NB4 (cell line): Measurements from ENCODE around the gene DDX47.

ENCODE experiments used
- MYC ChIP-seq: IDR thresholded peaks from 2 replicates; pipeline ENCODE4 v1.6.1; 2011; ENCODE audit warnings: low read depth, low read length
- POLR2A ChIP-seq: IDR thresholded peaks from 2 replicates; pipeline ENCODE4 v1.6.1; 2011; ENCODE audit warnings: mild to moderate bottlenecking; ENCODE audit not compliant: insufficient read length; ENCODE audit errors: extremely low read depth
- TF ChIP-seq, protein P1 (sequence below): IDR thresholded peaks from one replicate; pipeline ENCODE4 v1.5.1; 2012; ENCODE audit warnings: low read depth, low read length
- TF ChIP-seq, protein P2 (sequence below): IDR thresholded peaks from 2 replicates; pipeline ENCODE4 v1.6.1; 2011; ENCODE audit warnings: low read depth, low read length

DNA sequence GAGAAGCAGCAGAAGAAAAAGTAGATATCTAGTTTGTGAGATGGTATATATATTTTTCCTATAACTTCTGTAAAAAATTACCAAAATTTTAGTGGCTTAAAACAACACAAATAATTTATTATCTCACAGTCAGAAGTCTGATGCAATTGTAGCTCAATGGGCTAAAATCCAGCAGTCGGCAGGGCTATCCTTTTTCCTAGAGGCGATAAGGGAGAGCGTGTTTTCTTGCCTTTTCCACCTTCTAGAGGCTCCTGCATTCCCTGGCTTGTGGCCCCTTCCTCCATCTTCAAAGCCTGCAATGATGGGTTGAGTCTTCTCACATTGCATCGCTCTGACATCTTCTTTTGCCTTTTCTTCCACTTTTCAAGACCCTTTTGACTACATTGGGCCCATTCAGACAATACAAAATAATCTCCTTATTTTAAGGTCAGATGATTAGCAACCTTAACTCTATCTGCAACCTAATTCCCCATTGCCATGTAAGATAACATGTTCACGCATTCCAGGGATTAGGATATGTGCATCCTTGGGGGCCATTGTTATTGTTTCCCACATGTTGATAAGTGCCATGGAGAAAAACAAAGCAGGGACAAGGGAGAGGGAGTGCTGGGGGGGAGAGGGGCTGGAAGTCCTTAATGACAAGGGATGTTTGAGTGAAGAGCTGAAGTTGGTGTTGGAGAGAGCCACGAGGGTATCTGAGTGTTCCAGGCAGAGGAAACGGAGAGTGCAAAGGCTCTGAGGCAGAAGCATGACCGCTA, 13.8 kb upstream of the DDX47 start:
- TF ChIP-seq, protein P1, sequence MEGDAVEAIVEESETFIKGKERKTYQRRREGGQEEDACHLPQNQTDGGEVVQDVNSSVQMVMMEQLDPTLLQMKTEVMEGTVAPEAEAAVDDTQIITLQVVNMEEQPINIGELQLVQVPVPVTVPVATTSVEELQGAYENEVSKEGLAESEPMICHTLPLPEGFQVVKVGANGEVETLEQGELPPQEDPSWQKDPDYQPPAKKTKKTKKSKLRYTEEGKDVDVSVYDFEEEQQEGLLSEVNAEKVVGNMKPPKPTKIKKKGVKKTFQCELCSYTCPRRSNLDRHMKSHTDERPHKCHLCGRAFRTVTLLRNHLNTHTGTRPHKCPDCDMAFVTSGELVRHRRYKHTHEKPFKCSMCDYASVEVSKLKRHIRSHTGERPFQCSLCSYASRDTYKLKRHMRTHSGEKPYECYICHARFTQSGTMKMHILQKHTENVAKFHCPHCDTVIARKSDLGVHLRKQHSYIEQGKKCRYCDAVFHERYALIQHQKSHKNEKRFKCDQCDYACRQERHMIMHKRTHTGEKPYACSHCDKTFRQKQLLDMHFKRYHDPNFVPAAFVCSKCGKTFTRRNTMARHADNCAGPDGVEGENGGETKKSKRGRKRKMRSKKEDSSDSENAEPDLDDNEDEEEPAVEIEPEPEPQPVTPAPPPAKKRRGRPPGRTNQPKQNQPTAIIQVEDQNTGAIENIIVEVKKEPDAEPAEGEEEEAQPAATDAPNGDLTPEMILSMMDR = no peak
- TF ChIP-seq, protein P2, sequence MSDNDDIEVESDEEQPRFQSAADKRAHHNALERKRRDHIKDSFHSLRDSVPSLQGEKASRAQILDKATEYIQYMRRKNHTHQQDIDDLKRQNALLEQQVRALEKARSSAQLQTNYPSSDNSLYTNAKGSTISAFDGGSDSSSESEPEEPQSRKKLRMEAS = no peak
- TF ChIP-seq POLR2A = no peak
- TF ChIP-seq MYC = no peak
